Measurements from ENCODE around the gene MVB12B. TPM values are rescaled to one million over a fixed set of nuclear protein-coding genes. Genes with fewer than 3 reads are reported as not detected.

MVB12B gene
- total and polyA plus RNA-seq, 8 donors = 2.3 to 21.9 (median 6.4) TPM

- TF ChIP-seq POLR2AphosphoS5 (IDR thresholded peaks at IDR 0.05) (no peak), EP300 (IDR thresholded peaks at IDR 0.05) (no peak), POLR2A (IDR thresholded peaks at IDR 0.05) (no peak)
- TF ChIP-seq, protein P1, sequence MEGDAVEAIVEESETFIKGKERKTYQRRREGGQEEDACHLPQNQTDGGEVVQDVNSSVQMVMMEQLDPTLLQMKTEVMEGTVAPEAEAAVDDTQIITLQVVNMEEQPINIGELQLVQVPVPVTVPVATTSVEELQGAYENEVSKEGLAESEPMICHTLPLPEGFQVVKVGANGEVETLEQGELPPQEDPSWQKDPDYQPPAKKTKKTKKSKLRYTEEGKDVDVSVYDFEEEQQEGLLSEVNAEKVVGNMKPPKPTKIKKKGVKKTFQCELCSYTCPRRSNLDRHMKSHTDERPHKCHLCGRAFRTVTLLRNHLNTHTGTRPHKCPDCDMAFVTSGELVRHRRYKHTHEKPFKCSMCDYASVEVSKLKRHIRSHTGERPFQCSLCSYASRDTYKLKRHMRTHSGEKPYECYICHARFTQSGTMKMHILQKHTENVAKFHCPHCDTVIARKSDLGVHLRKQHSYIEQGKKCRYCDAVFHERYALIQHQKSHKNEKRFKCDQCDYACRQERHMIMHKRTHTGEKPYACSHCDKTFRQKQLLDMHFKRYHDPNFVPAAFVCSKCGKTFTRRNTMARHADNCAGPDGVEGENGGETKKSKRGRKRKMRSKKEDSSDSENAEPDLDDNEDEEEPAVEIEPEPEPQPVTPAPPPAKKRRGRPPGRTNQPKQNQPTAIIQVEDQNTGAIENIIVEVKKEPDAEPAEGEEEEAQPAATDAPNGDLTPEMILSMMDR (IDR thresholded peaks at IDR 0.05) = no peak
- Histone ChIP-seq H3K27me3 (peaks cover 0 to 83% (median 53%) of the 10 kb centered on the region in 3 donors), H3K9me3 (no peaks in the 10 kb centered on the region), H3K36me3 (no peaks in the 10 kb centered on the region), H3K4me1 (peaks cover 12 to 52% (median 30%) of the 10 kb centered on the region in 4 donors), H3K27ac (no peak overlapping the region), H3K4me3 (peak overlapping the region in 1 of 4 donors; percentile 21)
- no peak for DNase-seq
- 46 to 75% (median 52%) methylated on average over 7 to 13 of the region's 13 CpGs for WGBS, 5 donors
- intact Hi-C loops (cut with DNase I; ENCODE audit: low total_unique reads) = no loop called here
Observed at GRCh38 chr9:126513159-126514036, 186.8 kb downstream of the MVB12B start.

- TF ChIP-seq EP300 (IDR thresholded peaks at IDR 0.05) (no peak), POLR2A (IDR thresholded peaks at IDR 0.05) (no peak), POLR2AphosphoS5 (IDR thresholded peaks at IDR 0.05) (no peak)
- TF ChIP-seq, protein P1 (IDR thresholded peaks at IDR 0.05) = peak in 3 of 7 experiments; percentile 22 to 44 (median 42)
- DNase-seq = peak; percentile 59 to 84
- no peaks in the 10 kb centered on the region for H3K36me3 ChIP-seq
- intact Hi-C loops (cut with DNase I; ENCODE audit: low total_unique reads) = no loop called here
- 9 to 31% (median 11%) methylated on average over 7 to 63 of the region's 63 CpGs for WGBS, 5 donors
- H3K4me3 ChIP-seq = peak overlapping the region in 3 of 4 donors; percentile 19 to 26 (median 21)
- H3K4me1 ChIP-seq = peaks cover 12 to 54% (median 30%) of the 10 kb centered on the region in 4 donors
- H3K27ac ChIP-seq = no peak overlapping the region
- peaks cover 0 to 92% (median 62%) of the 10 kb centered on the region in 3 donors for H3K27me3 ChIP-seq
- H3K9me3 ChIP-seq = no peaks in the 10 kb centered on the region
Observed at GRCh38 chr9:126514037-126514821, 187.6 kb downstream of the MVB12B start.

GRCh38 chr9:126515001-126515872, 188.6 kb downstream of the MVB12B start:
- WGBS, 5 donors = 53 to 64% (median 55%) methylated on average over 25 to 27 of the region's 27 CpGs
- intact Hi-C loops (cut with DNase I; ENCODE audit: low total_unique reads) = no loop called here
- H3K27me3 ChIP-seq = peaks cover 0 to 94% (median 72%) of the 10 kb centered on the region in 3 donors

More at GRCh38 chr9:126515001-126515872, 188.6 kb downstream of the MVB12B start:
- peaks cover 12 to 54% (median 30%) of the 10 kb centered on the region in 4 donors for H3K4me1 ChIP-seq
- TF ChIP-seq, protein P1 (IDR thresholded peaks at IDR 0.05) = no peak
- TF ChIP-seq EP300 (IDR thresholded peaks at IDR 0.05) = no peak
- no peak for TF ChIP-seq POLR2AphosphoS5 (IDR thresholded peaks at IDR 0.05)
- TF ChIP-seq POLR2A (IDR thresholded peaks at IDR 0.05) = no peak
- H3K27ac ChIP-seq = peak overlapping the region in 1 of 5 donors; percentile 13
- H3K9me3 ChIP-seq = no peaks in the 10 kb centered on the region
- no peak overlapping the region for H3K4me3 ChIP-seq
- no peaks in the 10 kb centered on the region for H3K36me3 ChIP-seq
- no peak for DNase-seq
